GM12878 (cell line): ENCODE results near the gene SCN5A.

Source experiments
- DPF2 ChIP-seq: fragments of 450-650 bp; IDR thresholded peaks from 2 replicates; pipeline ENCODE4 v1.6.1; 2017; ENCODE audit warnings: mild to moderate bottlenecking
- EZH2 ChIP-seq: IDR thresholded peaks from 2 replicates; pipeline ENCODE4 v1.6.1; 2012; ENCODE audit warnings: low read depth, mild to moderate bottlenecking, control low read depth, inconsistent platforms, low read length, borderline replicate concordance; ENCODE audit not compliant: control insufficient read depth
- NRF1 ChIP-seq: conservative IDR thresholded peaks from 2 replicates; pipeline ENCODE4 v1.6.1; 2011; ENCODE audit warnings: mild to moderate bottlenecking, low read depth, low read length, improper control_type of control experiment
- POLR2A ChIP-seq: IDR thresholded peaks from 2 replicates; pipeline ENCODE4 v1.6.1; 2011; ENCODE audit warnings: low read depth, mild to moderate bottlenecking, low read length
- POLR2AphosphoS5 ChIP-seq: IDR thresholded peaks from 2 replicates; pipeline ENCODE4 v1.6.1; 2011; ENCODE audit warnings: mild to moderate bottlenecking, low read length, inconsistent platforms
- POU2F2 ChIP-seq: IDR thresholded peaks from 3 replicates; pipeline ENCODE4 v1.6.1; 2011; ENCODE audit warnings: low read depth, mild to moderate bottlenecking, low read length, borderline replicate concordance
- ZSCAN29 ChIP-seq: fragments of 450-650 bp; IDR thresholded peaks from 2 replicates; pipeline ENCODE4 v1.6.1; 2017; ENCODE audit warnings: mild to moderate bottlenecking, moderate library complexity
- TF ChIP-seq, protein P1 (sequence below), 3 experiments: IDR thresholded peaks in 2 of 3; conservative IDR thresholded peaks in 1 of 3; 2 replicates each; pipeline ENCODE4 v1.5.1; 2011; ENCODE audit warnings: low read depth in 3 of 3, low read length in 3 of 3, mild to moderate bottlenecking in 3 of 3, control low read depth in 2 of 3, moderate library complexity in 2 of 3, inconsistent platforms in 1 of 3, mixed read lengths in 1 of 3; ENCODE audit not compliant: control insufficient read depth in 2 of 3, insufficient read depth in 1 of 3; ENCODE audit errors: extremely low read depth in 1 of 3

DNA sequence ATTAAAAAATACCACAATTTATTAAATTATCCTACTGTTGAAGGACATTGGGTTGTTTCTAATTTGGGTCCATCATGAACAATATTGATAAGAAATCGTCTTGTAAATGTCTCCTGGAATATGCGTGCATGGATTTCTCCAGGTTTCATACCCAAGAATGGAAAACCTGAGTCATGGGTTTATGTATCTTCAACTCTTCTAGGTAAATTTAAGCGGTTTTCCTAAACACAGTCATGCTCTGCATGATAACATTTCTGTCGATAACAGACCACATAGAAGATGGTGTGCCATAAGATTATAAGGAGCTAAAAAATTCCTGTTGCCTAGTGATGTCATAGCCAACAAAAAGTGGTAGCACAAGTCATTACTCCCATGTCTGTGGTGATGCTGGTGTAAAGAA is 39.9 kb upstream of the SCN5A start:
- TF ChIP-seq, protein P1, sequence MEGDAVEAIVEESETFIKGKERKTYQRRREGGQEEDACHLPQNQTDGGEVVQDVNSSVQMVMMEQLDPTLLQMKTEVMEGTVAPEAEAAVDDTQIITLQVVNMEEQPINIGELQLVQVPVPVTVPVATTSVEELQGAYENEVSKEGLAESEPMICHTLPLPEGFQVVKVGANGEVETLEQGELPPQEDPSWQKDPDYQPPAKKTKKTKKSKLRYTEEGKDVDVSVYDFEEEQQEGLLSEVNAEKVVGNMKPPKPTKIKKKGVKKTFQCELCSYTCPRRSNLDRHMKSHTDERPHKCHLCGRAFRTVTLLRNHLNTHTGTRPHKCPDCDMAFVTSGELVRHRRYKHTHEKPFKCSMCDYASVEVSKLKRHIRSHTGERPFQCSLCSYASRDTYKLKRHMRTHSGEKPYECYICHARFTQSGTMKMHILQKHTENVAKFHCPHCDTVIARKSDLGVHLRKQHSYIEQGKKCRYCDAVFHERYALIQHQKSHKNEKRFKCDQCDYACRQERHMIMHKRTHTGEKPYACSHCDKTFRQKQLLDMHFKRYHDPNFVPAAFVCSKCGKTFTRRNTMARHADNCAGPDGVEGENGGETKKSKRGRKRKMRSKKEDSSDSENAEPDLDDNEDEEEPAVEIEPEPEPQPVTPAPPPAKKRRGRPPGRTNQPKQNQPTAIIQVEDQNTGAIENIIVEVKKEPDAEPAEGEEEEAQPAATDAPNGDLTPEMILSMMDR (IDR thresholded peaks at IDR 0.05 in 2 of 3, conservative IDR thresholded peaks at IDR 0.05 in 1 of 3; ENCODE audit: control insufficient read depth in 2 of 3, extremely low read depth in 1 of 3, insufficient read depth in 1 of 3, low read depth in 3 of 3, low read length in 3 of 3) = no peak
- TF ChIP-seq EZH2 (no peak), POU2F2 (no peak), ZSCAN29 (no peak), DPF2 (no peak), POLR2A (no peak), POLR2AphosphoS5 (no peak), NRF1 (no peak)
